A549 (cell line): ENCODE data around the gene MAP6. TPM values are rescaled to one million over a fixed set of nuclear protein-coding genes. Genes with fewer than 3 reads are reported as not detected.

ENCODE experiments used
- ATAC-seq, 2 experiments: fragments of 200-7000 bp in 1 of 2; fragments of >200 bp in 1 of 2; cut with Nextera tagmentation in 1 of 2; cut with Tn5 transposase in 1 of 2; 3 replicates each; pipeline versions ENCODE4 v1.8.0 to v1.9.1; 2018 to 2020; ENCODE audit warnings: mild to moderate bottlenecking in 1 of 2, moderate library complexity in 1 of 2
- CTCF ChIA-PET: fragments of 300-600 bp; sonication (Branson Sonifier 250); formaldehyde crosslinking; extraction: SDS; loops from one replicate; lab custom pipeline; 2021; ENCODE audit warnings: antibody characterized with exemption, inconsistent platforms; lab: Yijun Ruan, JAX
- POLR2A ChIA-PET: fragments of 350-600 bp; formaldehyde crosslinking; extraction: SDS; loops from one replicate; lab custom pipeline; 2021; ENCODE audit warnings: antibody characterized with exemption, inconsistent platforms; lab: Yijun Ruan, JAX
- DNase-seq, 2 experiments: peaks; one replicate each; pipeline versions ENCODE4 v3.0.0 to v3.0.0-alpha.2; 2011 to 2016; ENCODE audit warnings: low read depth in 1 of 2, low spot score in 1 of 2
- FAIRE-seq: peaks from 2 replicates; lab custom pipeline; 2011; peaks lifted over from hg19 to GRCh38; lab: Jason Lieb, UNC
- H3K27ac ChIP-seq, 2 experiments: fragments of >200 bp; sonication (Bioruptor Twin); formaldehyde crosslinking; 3 replicates each; pipeline ENCODE4 v1.5.1; 2016 to 2017
- H3K4me1 ChIP-seq: fragments of >200 bp; sonication (Bioruptor Twin); formaldehyde crosslinking; 3 replicates; pipeline ENCODE4 v1.6.1; 2016
- H3K4me2 ChIP-seq: fragments of >200 bp; sonication (Bioruptor Twin); formaldehyde crosslinking; 3 replicates; pipeline ENCODE4 v1.6.1; 2016
- H3K4me3 ChIP-seq: fragments of >200 bp; sonication (Bioruptor Twin); formaldehyde crosslinking; 3 replicates; pipeline ENCODE4 v1.5.1; 2016
- H3K9me3 ChIP-seq: fragments of >200 bp; sonication (Bioruptor Twin); formaldehyde crosslinking; 3 replicates; pipeline ENCODE4 v1.6.1; 2016
- CEBPB ChIP-seq, 2 experiments: fragments of >200 bp in 1 of 2; sonication (Bioruptor Twin) in 1 of 2; formaldehyde crosslinking in 1 of 2; IDR thresholded peaks; 2 replicates each; pipeline ENCODE4 v1.6.1; 2012 to 2016
- CHD2 ChIP-seq: fragments of 150-350 bp; IDR thresholded peaks from 2 replicates; pipeline ENCODE4 v1.6.1; 2014; ENCODE audit warnings: low read length; ENCODE audit not compliant: partially characterized antibody
- CHD4 ChIP-seq: fragments of 200-600 bp; sonication (generic); IDR thresholded peaks from 2 replicates; pipeline ENCODE4 v1.6.1; 2016; ENCODE audit warnings: antibody characterized with exemption, mild to moderate bottlenecking, borderline replicate concordance
- EHF ChIP-seq: fragments of 250-450 bp; sonication (Bioruptor Pico); IDR thresholded peaks from 2 replicates; pipeline ENCODE4 v1.5.0; 2020; ENCODE audit warnings: mild to moderate bottlenecking
- FOSB ChIP-seq: fragments of 250-450 bp; sonication (Bioruptor Pico); IDR thresholded peaks from 2 replicates; pipeline ENCODE4 v1.5.0; 2020; ENCODE audit warnings: mild to moderate bottlenecking, moderate library complexity
- FOXS1 ChIP-seq: fragments of 250-450 bp; sonication (Bioruptor Pico); IDR thresholded peaks from 2 replicates; pipeline ENCODE4 v1.5.0; 2020; ENCODE audit warnings: mild to moderate bottlenecking, moderate library complexity
- HEYL ChIP-seq: fragments of 250-450 bp; sonication (Bioruptor Pico); IDR thresholded peaks from 2 replicates; pipeline ENCODE4 v1.8.0; 2021; ENCODE audit warnings: mild to moderate bottlenecking, moderate library complexity
- HOXB13 ChIP-seq: fragments of 250-450 bp; sonication (Bioruptor Pico); IDR thresholded peaks from 2 replicates; pipeline ENCODE4 v1.5.0; 2020; ENCODE audit warnings: low read depth, mild to moderate bottlenecking, moderate library complexity
- HOXB5 ChIP-seq: fragments of 250-450 bp; sonication (Bioruptor Pico); IDR thresholded peaks from 2 replicates; pipeline ENCODE4 v1.5.0; 2020; ENCODE audit warnings: mild to moderate bottlenecking, moderate library complexity
- JUN ChIP-seq, 2 experiments: fragments of >200 bp; sonication (Bioruptor Twin); formaldehyde crosslinking; IDR thresholded peaks; 2 replicates in 1 of 2; 3 replicates in 1 of 2; pipeline ENCODE4 v1.6.1; 2016 to 2017
- JUNB ChIP-seq: fragments of >200 bp; sonication (Bioruptor Twin); formaldehyde crosslinking; IDR thresholded peaks from 2 replicates; pipeline ENCODE4 v1.6.1; 2016
- KDM1A ChIP-seq: fragments of 200-600 bp; sonication (generic); IDR thresholded peaks from 2 replicates; pipeline ENCODE4 v1.6.1; 2016; ENCODE audit warnings: low read depth, mild to moderate bottlenecking
- KDM5A ChIP-seq: fragments of 200-600 bp; sonication (generic); IDR thresholded peaks from 2 replicates; pipeline ENCODE4 v1.6.1; 2016; ENCODE audit warnings: antibody characterized with exemption, mild to moderate bottlenecking
- MAZ ChIP-seq: fragments of 150-350 bp; IDR thresholded peaks from 2 replicates; pipeline ENCODE4 v1.6.1; 2014; ENCODE audit warnings: antibody characterized with exemption, low read depth, low read length, borderline replicate concordance
- NFE2L2 ChIP-seq: fragments of 150-350 bp; conservative IDR thresholded peaks from 2 replicates; pipeline ENCODE4 v1.6.1; 2014; ENCODE audit warnings: low read length
- NR3C1 ChIP-seq: fragments of >200 bp; sonication (Bioruptor Twin); formaldehyde crosslinking; IDR thresholded peaks from 3 replicates; pipeline ENCODE4 v1.6.1; 2017
- PHF8 ChIP-seq: fragments of 200-600 bp; sonication (generic); IDR thresholded peaks from 2 replicates; pipeline ENCODE4 v1.6.1; 2016; ENCODE audit warnings: low read depth, mild to moderate bottlenecking, antibody characterized with exemption, moderate library complexity, borderline replicate concordance
- POLR2AphosphoS2 ChIP-seq: conservative IDR thresholded peaks from 2 replicates; pipeline ENCODE4 v1.6.1; 2012; ENCODE audit warnings: low read length, improper control_type of control experiment, inconsistent platforms
- SMC3 ChIP-seq: fragments of >200 bp; sonication (Bioruptor Twin); formaldehyde crosslinking; IDR thresholded peaks from 3 replicates; pipeline ENCODE4 v1.6.1; 2018; ENCODE audit warnings: inconsistent platforms
- TP53 ChIP-seq: fragments of 250-450 bp; sonication (Bioruptor Pico); IDR thresholded peaks from 2 replicates; pipeline ENCODE4 v1.5.0; 2021; ENCODE audit warnings: mild to moderate bottlenecking, moderate library complexity
- ZC3H11A ChIP-seq: fragments of 450-650 bp; IDR thresholded peaks from 2 replicates; pipeline ENCODE4 v1.6.1; 2014; ENCODE audit warnings: antibody characterized with exemption, mild to moderate bottlenecking
- ZFP36 ChIP-seq: fragments of 450-650 bp; IDR thresholded peaks from 2 replicates; pipeline ENCODE4 v1.6.1; 2014; ENCODE audit warnings: borderline replicate concordance; ENCODE audit not compliant: partially characterized antibody
- ZSCAN20 ChIP-seq: fragments of 250-450 bp; sonication (Bioruptor Pico); IDR thresholded peaks from 2 replicates; pipeline ENCODE4 v1.8.0; 2022; ENCODE audit warnings: mild to moderate bottlenecking, moderate library complexity
- WGBS: methylation state at CpG from one replicate; pipeline ENCODE4 v1.1.6; 2017; ENCODE audit errors: missing lambda C conversion rate; 5-methylcytosine and 5-hydroxymethylcytosine counted together
- polyA plus RNA-seq, 4 experiments: library from polyadenylated mRNA; depleted of rRNA in 3 of 4; stranded (reverse); fragments of >200 nt; fragmentation: RNase III in 1 of 4; extraction: RNeasy Plus Mini Kit Qiagen cat#74134 plus additional on column Dnase treatment in 1 of 4; gene quantifications; 2 replicates in 3 of 4; 3 replicates in 1 of 4; pipeline ENCODE4 v1.2.3, GENCODE V29; 2011 to 2017
- TF ChIP-seq, protein P1 (sequence below): fragments of 250-450 bp; sonication (Bioruptor Pico); IDR thresholded peaks from 2 replicates; pipeline ENCODE4 v1.5.0; 2021; ENCODE audit warnings: mild to moderate bottlenecking, moderate library complexity, borderline replicate concordance
- TF ChIP-seq, protein P2 (sequence below): fragments of 250-450 bp; sonication (Bioruptor Pico); IDR thresholded peaks from 2 replicates; pipeline ENCODE4 v1.5.0; 2020; ENCODE audit warnings: low read depth, mild to moderate bottlenecking, moderate library complexity
- TF ChIP-seq, protein P3 (sequence below): fragments of 150-350 bp; IDR thresholded peaks from 2 replicates; pipeline ENCODE4 v1.6.1; 2014; ENCODE audit warnings: low read depth, mild to moderate bottlenecking, low read length
- TF ChIP-seq, protein P4 (sequence below): fragments of >200 bp; sonication (Bioruptor Twin); formaldehyde crosslinking; IDR thresholded peaks from 2 replicates; pipeline ENCODE4 v1.6.1; 2016
- TF ChIP-seq, protein P5 (sequence below): IDR thresholded peaks from 2 replicates; pipeline ENCODE4 v1.6.1; 2012
- TF ChIP-seq, protein P6 (sequence below): IDR thresholded peaks from 2 replicates; pipeline ENCODE4 v1.6.1; 2012
- TF ChIP-seq, protein P7 (sequence below): fragments of >200 bp; sonication (Bioruptor Twin); formaldehyde crosslinking; IDR thresholded peaks from 3 replicates; pipeline ENCODE4 v1.5.1; 2016

Gene MAP6
- polyA plus RNA-seq, 2 of the 4 experiments (the other 2 are of a cell fraction): 1.1 to 2.1 TPM

DNA sequence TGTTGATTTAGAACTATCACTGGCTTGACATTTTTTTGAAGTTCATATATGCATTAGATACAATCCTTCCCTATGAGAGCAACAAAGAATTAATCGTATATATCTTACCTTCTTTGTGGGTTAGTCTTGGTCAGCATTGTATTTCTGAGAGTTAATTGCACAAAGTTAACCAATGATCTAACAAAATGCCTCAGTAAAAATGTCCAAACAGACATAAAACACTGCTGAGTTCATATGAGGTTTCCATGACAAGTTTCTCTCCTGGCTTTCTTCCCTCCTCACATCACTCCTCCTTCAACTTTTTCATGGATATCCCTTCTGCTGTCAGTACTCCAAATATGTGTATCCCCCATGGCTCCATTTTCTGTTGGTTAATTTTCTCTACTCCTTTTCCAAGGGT, 9.0 kb downstream of the MAP6 start:
- Histone ChIP-seq H3K4me3 (no peak overlapping the region), H3K27ac (no peak overlapping the region), H3K4me1 (no peaks in the 10 kb centered on the region), H3K4me2 (no peak overlapping the region), H3K9me3 (no peaks in the 10 kb centered on the region)
- TF ChIP-seq CEBPB (IDR thresholded peaks at IDR 0.05) (no peak), KDM1A (no peak), JUNB (no peak), ZC3H11A (no peak), ZFP36 (no peak), HOXB13 (CRISPR knock-in tag) (no peak), FOXS1 (CRISPR knock-in tag) (no peak), TP53 (no peak), MAZ (no peak), ZSCAN20 (CRISPR knock-in tag) (no peak), JUN (IDR thresholded peaks at IDR 0.05) (no peak), PHF8 (no peak), EHF (CRISPR knock-in tag) (no peak), HOXB5 (no peak), NFE2L2 (no peak)
- TF ChIP-seq, protein P1, sequence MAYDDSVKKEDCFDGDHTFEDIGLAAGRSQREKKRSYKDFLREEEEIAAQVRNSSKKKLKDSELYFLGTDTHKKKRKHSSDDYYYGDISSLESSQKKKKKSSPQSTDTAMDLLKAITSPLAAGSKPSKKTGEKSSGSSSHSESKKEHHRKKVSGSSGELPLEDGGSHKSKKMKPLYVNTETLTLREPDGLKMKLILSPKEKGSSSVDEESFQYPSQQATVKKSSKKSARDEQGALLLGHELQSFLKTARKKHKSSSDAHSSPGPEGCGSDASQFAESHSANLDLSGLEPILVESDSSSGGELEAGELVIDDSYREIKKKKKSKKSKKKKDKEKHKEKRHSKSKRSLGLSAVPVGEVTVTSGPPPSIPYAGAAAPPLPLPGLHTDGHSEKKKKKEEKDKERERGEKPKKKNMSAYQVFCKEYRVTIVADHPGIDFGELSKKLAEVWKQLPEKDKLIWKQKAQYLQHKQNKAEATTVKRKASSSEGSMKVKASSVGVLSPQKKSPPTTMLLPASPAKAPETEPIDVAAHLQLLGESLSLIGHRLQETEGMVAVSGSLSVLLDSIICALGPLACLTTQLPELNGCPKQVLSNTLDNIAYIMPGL (CRISPR knock-in tag): no peak
- TF ChIP-seq, protein P2, sequence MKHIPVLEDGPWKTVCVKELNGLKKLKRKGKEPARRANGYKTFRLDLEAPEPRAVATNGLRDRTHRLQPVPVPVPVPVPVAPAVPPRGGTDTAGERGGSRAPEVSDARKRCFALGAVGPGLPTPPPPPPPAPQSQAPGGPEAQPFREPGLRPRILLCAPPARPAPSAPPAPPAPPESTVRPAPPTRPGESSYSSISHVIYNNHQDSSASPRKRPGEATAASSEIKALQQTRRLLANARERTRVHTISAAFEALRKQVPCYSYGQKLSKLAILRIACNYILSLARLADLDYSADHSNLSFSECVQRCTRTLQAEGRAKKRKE: no peak
- TF ChIP-seq, protein P3, sequence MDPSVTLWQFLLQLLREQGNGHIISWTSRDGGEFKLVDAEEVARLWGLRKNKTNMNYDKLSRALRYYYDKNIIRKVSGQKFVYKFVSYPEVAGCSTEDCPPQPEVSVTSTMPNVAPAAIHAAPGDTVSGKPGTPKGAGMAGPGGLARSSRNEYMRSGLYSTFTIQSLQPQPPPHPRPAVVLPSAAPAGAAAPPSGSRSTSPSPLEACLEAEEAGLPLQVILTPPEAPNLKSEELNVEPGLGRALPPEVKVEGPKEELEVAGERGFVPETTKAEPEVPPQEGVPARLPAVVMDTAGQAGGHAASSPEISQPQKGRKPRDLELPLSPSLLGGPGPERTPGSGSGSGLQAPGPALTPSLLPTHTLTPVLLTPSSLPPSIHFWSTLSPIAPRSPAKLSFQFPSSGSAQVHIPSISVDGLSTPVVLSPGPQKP: no peak
- TF ChIP-seq, protein P4, sequence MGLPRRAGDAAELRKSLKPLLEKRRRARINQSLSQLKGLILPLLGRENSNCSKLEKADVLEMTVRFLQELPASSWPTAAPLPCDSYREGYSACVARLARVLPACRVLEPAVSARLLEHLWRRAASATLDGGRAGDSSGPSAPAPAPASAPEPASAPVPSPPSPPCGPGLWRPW: no peak
- TF ChIP-seq, protein P5, sequence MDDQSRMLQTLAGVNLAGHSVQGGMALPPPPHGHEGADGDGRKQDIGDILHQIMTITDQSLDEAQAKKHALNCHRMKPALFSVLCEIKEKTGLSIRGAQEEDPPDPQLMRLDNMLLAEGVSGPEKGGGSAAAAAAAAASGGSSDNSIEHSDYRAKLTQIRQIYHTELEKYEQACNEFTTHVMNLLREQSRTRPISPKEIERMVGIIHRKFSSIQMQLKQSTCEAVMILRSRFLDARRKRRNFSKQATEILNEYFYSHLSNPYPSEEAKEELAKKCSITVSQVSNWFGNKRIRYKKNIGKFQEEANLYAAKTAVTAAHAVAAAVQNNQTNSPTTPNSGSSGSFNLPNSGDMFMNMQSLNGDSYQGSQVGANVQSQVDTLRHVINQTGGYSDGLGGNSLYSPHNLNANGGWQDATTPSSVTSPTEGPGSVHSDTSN: no peak
- WGBS: 49% methylated on average over 1 of the region's 1 CpG
- no peak for ATAC-seq
- POLR2A ChIA-PET: no interaction called here
- FAIRE-seq: no peak
- CTCF ChIA-PET: interaction anchor here (1.1 kb wide), 1 partner anchor 15 kb away, joined by 3 read pairs; no protein-coding TSS in a partner anchor
- DNase-seq: no peak

DNA sequence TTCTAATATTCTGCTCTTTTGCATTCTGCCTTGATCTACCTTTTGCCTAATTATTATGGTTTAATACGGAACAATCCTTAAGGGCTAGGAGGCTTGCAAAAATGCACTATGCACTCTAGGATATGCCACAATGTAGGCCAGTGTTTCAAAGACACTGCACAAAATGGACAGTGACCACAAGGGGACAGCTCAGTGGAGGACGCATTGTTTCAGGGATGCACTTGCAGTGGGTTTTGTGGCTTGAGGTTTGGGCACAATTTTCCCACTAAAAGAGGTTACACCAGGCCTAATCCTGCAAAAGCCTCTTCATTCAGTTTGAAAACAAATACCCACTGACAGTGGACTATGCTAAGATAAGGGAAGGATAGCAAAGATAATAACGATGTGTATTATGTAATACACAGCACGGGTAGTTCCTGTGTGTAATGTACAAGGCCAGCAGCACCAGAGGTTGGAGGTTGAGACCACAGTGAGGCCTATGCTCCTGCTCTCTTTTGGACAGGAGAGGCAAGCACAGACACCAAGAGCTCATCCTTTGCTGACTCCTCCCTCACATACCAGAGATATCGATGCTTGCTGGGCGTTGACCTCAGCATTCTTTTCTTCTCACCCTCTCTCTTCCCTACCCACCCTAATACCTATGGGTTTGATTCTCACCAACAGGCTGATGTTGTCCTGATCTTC, 12.7 kb downstream of the MAP6 start:
- H3K4me1 ChIP-seq: no peaks in the 10 kb centered on the region
- WGBS: 71% methylated on average over 6 of the region's 6 CpGs
- no peaks in the 10 kb centered on the region for H3K9me3 ChIP-seq
- ATAC-seq (peak; percentile 42 to 46; a peak in 4 of 6 replicates), DNase-seq (no peak), FAIRE-seq (no peak)
- CTCF ChIA-PET: interaction anchor here (0.6 to 1.0 kb wide), 3 partner anchors 20 to 72 kb away, joined by 3 to 4 read pairs (median 3); no protein-coding TSS in a partner anchor
- POLR2A ChIA-PET: no interaction called here
- H3K4me3 ChIP-seq: no peak overlapping the region
- H3K4me2 ChIP-seq: no peak overlapping the region
- H3K27ac ChIP-seq: no peak overlapping the region
- TF ChIP-seq KDM5A: no peak
- TF ChIP-seq CHD4: no peak
- TF ChIP-seq, protein P3: no peak
- TF ChIP-seq CHD2: no peak
- TF ChIP-seq FOSB: no peak
- no peak for TF ChIP-seq HEYL
- TF ChIP-seq SMC3: no peak
- TF ChIP-seq TP53: no peak
- TF ChIP-seq NFE2L2: no peak
- no peak for TF ChIP-seq POLR2AphosphoS2
- TF ChIP-seq, protein P6, sequence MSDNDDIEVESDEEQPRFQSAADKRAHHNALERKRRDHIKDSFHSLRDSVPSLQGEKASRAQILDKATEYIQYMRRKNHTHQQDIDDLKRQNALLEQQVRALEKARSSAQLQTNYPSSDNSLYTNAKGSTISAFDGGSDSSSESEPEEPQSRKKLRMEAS: no peak
- TF ChIP-seq, protein P7, sequence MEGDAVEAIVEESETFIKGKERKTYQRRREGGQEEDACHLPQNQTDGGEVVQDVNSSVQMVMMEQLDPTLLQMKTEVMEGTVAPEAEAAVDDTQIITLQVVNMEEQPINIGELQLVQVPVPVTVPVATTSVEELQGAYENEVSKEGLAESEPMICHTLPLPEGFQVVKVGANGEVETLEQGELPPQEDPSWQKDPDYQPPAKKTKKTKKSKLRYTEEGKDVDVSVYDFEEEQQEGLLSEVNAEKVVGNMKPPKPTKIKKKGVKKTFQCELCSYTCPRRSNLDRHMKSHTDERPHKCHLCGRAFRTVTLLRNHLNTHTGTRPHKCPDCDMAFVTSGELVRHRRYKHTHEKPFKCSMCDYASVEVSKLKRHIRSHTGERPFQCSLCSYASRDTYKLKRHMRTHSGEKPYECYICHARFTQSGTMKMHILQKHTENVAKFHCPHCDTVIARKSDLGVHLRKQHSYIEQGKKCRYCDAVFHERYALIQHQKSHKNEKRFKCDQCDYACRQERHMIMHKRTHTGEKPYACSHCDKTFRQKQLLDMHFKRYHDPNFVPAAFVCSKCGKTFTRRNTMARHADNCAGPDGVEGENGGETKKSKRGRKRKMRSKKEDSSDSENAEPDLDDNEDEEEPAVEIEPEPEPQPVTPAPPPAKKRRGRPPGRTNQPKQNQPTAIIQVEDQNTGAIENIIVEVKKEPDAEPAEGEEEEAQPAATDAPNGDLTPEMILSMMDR: no peak
- TF ChIP-seq NR3C1: no peak
- no peak for TF ChIP-seq ZFP36
